BJ (cell line): ENCODE results near the gene CDK5RAP3. TPM values are rescaled to one million over a fixed set of nuclear protein-coding genes. Genes with fewer than 3 reads are reported as not detected.

Experiments used
- CTCF ChIA-PET: fragments of 350-600 bp; formaldehyde crosslinking; extraction: SDS; loops from one replicate; lab custom pipeline; 2021; ENCODE audit warnings: antibody characterized with exemption, inconsistent platforms; lab: Yijun Ruan, JAX
- POLR2A ChIA-PET: fragments of 300-600 bp; sonication (Branson Sonifier 250); formaldehyde crosslinking; extraction: SDS; loops from one replicate; lab custom pipeline; 2021; ENCODE audit warnings: antibody characterized with exemption; lab: Charles Lee
- DNase-seq: peaks from one replicate; pipeline ENCODE4 v3.0.0-alpha.2; 2011; ENCODE audit warnings: low read depth
- H3K27me3 ChIP-seq: 2 replicates; pipeline ENCODE4 v1.6.0; 2011; ENCODE audit warnings: low read length; ENCODE audit not compliant: control insufficient read depth, insufficient read depth
- H3K36me3 ChIP-seq: 2 replicates; pipeline ENCODE4 v1.5.1; 2011; ENCODE audit warnings: low read length; ENCODE audit not compliant: control insufficient read depth, insufficient read depth
- H3K4me3 ChIP-seq: 2 replicates; pipeline ENCODE4 v1.5.1; 2011; ENCODE audit warnings: low read depth, mild to moderate bottlenecking, control low read depth, low read length
- CTCF ChIP-seq: IDR thresholded peaks from 2 replicates; pipeline ENCODE4 v1.5.1; 2011; ENCODE audit warnings: low read depth, mild to moderate bottlenecking, control low read depth, inconsistent platforms, low read length, moderate library complexity; ENCODE audit not compliant: insufficient read depth
- polyA plus RNA-seq: library from polyadenylated mRNA; depleted of rRNA; stranded (reverse); fragments of >200 nt; gene quantifications from 2 replicates; pipeline ENCODE4 v1.2.3, GENCODE V29; 2011

CDK5RAP3 gene
- polyA plus RNA-seq, 1 experiment, result 98.1 TPM

- Histone ChIP-seq H3K36me3 (no peaks in the 10 kb centered on the region), H3K27me3 (0 out of 2 replicates have a peak, but pooled peaks cover 1% of the 10 kb centered on the region), H3K4me3 (no peak overlapping the region)
- ChIA-PET POLR2A (no interaction called here), CTCF (interaction anchor here (1.2 to 30.9 kb wide), 2 partner anchors 23 to 33 kb away, joined by 3 to 575 read pairs; no protein-coding TSS in a partner anchor)
- DNase-seq, result no peak
- no peak for TF ChIP-seq CTCF
Measured at GRCh38 chr17:47992216-47992615, 21.3 kb downstream of the CDK5RAP3 start.

GRCh38 chr17:47993031-47993564, 22.2 kb downstream of the CDK5RAP3 start:
- POLR2A ChIA-PET, result no interaction called here
- no peaks in the 10 kb centered on the region for H3K36me3 ChIP-seq
- DNase-seq, result no peak
- no peak for TF ChIP-seq CTCF
- no peak overlapping the region for H3K4me3 ChIP-seq
- H3K27me3 ChIP-seq, result 0 out of 2 replicates have a peak, but pooled peaks cover 1% of the 10 kb centered on the region
- CTCF ChIA-PET, result interaction anchor here (0.6 to 30.9 kb wide), 5 partner anchors 14 to 55 kb away, joined by 3 to 575 read pairs (median 4); partner anchors contain the start of gene NFE2L1

- H3K4me3 ChIP-seq, result no peak overlapping the region
- ChIA-PET CTCF (interaction anchor here (1.3 to 30.9 kb wide), 4 partner anchors 9 to 23 kb away, joined by 4 to 575 read pairs (median 9); partner anchors contain the start of gene CDK5RAP3), POLR2A (no interaction called here)
- H3K36me3 ChIP-seq, result no peaks in the 10 kb centered on the region
- 0 out of 2 replicates have a peak, but pooled peaks cover 1% of the 10 kb centered on the region for H3K27me3 ChIP-seq
- no peak for TF ChIP-seq CTCF
- DNase-seq, result no peak
Measured at GRCh38 chr17:47993964-47994363, 23.1 kb downstream of the CDK5RAP3 start.

- no peak for TF ChIP-seq CTCF
- ChIA-PET POLR2A (no interaction called here), CTCF (interaction anchor here (1.3 to 30.9 kb wide), 4 partner anchors 8 to 24 kb away, joined by 4 to 575 read pairs (median 9); partner anchors contain the start of gene CDK5RAP3)
- Histone ChIP-seq H3K36me3 (no peaks in the 10 kb centered on the region), H3K27me3 (0 out of 2 replicates have a peak, but pooled peaks cover 1% of the 10 kb centered on the region), H3K4me3 (no peak overlapping the region)
- DNase-seq, result no peak
Measured at GRCh38 chr17:47994724-47995123, 23.8 kb downstream of the CDK5RAP3 start.

- no peak for DNase-seq
- CTCF ChIA-PET, result interaction anchor here (0.7 to 30.9 kb wide), 3 partner anchors 9 to 25 kb away, joined by 3 to 575 read pairs (median 7); partner anchors contain the start of gene CDK5RAP3
- POLR2A ChIA-PET, result no interaction called here
- Histone ChIP-seq H3K27me3 (0 out of 2 replicates have a peak, but pooled peaks cover 1% of the 10 kb centered on the region), H3K4me3 (no peak overlapping the region), H3K36me3 (no peaks in the 10 kb centered on the region)
- TF ChIP-seq CTCF, result no peak
Measured at GRCh38 chr17:47995241-47995935, 24.5 kb downstream of the CDK5RAP3 start.
